ENCODE data around the gene HEG1.

DNA sequence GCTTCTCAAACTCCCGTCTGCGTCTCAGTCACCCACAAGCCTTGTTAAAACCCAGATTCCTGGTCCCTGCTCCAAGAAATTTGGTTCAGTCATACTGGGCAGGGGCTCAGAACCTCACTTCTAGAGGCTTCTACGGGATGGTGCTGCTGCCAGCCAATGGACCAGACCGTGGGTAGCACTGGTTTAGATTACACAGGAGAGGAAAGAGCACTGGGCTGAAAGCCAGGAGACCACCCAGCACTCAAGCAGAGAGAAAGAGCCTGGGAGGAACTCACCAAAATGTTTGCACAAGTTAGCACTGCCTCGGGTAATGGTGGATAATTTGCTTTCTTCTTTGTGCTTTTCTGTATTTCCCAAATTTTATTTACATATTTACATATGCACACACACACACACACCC lies 74.3 kb downstream of the HEG1 start:
- TF ChIP-seq, protein P1, sequence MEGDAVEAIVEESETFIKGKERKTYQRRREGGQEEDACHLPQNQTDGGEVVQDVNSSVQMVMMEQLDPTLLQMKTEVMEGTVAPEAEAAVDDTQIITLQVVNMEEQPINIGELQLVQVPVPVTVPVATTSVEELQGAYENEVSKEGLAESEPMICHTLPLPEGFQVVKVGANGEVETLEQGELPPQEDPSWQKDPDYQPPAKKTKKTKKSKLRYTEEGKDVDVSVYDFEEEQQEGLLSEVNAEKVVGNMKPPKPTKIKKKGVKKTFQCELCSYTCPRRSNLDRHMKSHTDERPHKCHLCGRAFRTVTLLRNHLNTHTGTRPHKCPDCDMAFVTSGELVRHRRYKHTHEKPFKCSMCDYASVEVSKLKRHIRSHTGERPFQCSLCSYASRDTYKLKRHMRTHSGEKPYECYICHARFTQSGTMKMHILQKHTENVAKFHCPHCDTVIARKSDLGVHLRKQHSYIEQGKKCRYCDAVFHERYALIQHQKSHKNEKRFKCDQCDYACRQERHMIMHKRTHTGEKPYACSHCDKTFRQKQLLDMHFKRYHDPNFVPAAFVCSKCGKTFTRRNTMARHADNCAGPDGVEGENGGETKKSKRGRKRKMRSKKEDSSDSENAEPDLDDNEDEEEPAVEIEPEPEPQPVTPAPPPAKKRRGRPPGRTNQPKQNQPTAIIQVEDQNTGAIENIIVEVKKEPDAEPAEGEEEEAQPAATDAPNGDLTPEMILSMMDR (conservative IDR thresholded peaks at IDR 0.05; ENCODE audit: low read depth, low read length), result no peak
- no peak for TF ChIP-seq EZH2 (IDR thresholded peaks at IDR 0.05; ENCODE audit: borderline replicate concordance, low read depth, low read length, poor library complexity, severe bottlenecking)

All from A673 (cell line).